Neuron (in vitro differentiated cells): Measurements from ENCODE around the gene GDF2.

Experiments used
- H2AFZ ChIP-seq: one replicate; pipeline ENCODE4 v1.6.1; 2013; ENCODE audit warnings: low read depth, mild to moderate bottlenecking, inconsistent platforms, low read length, moderate library complexity
- H3K27me3 ChIP-seq: one replicate; pipeline ENCODE4 v1.6.1; 2013; ENCODE audit warnings: low read length; ENCODE audit not compliant: insufficient read depth
- H3K36me3 ChIP-seq: one replicate; pipeline ENCODE4 v1.6.1; 2013; ENCODE audit warnings: low read length; ENCODE audit not compliant: insufficient read depth
- H3K4me1 ChIP-seq: one replicate; pipeline ENCODE4 v1.6.1; 2013; ENCODE audit warnings: low read length; ENCODE audit not compliant: insufficient read depth
- H3K4me3 ChIP-seq: 2 replicates; pipeline ENCODE4 v1.5.1; 2013; ENCODE audit warnings: mild to moderate bottlenecking, low read length, moderate library complexity
- H3K9me3 ChIP-seq: one replicate; pipeline ENCODE4 v1.6.1; 2013; ENCODE audit warnings: low read length

GDF2 gene

GRCh38 chr10:47309408-47310089 lies 12.7 kb upstream of the GDF2 start:
- H2AFZ ChIP-seq: no peak overlapping the region
- no peaks in the 10 kb centered on the region for H3K27me3 ChIP-seq
- H3K4me1 ChIP-seq: no peaks in the 10 kb centered on the region
- H3K36me3 ChIP-seq: no peaks in the 10 kb centered on the region
- H3K9me3 ChIP-seq: no peaks in the 10 kb centered on the region
- no peak overlapping the region for H3K4me3 ChIP-seq

DNA sequence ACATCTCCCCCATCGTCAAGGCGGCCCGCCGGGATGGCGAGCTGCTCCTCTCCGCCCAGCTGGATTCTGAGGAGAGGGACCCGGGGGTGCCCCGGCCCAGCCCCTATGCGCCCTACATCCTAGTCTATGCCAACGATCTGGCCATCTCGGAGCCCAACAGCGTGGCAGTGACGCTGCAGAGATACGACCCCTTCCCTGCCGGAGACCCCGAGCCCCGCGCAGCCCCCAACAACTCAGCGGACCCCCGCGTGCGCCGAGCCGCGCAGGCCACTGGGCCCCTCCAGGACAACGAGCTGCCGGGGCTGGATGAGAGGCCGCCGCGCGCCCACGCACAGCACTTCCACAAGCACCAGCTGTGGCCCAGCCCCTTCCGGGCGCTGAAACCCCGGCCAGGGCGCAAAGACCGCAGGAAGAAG lies 12.2 kb upstream of the GDF2 start:
- Histone ChIP-seq H3K27me3 (no peaks in the 10 kb centered on the region), H3K4me3 (no peak overlapping the region), H2AFZ (no peak overlapping the region), H3K4me1 (no peaks in the 10 kb centered on the region), H3K9me3 (no peaks in the 10 kb centered on the region), H3K36me3 (no peaks in the 10 kb centered on the region)

- Histone ChIP-seq H2AFZ (no peak overlapping the region), H3K4me1 (no peaks in the 10 kb centered on the region), H3K27me3 (no peaks in the 10 kb centered on the region), H3K4me3 (no peak overlapping the region), H3K36me3 (no peaks in the 10 kb centered on the region), H3K9me3 (no peaks in the 10 kb centered on the region)
Observed at GRCh38 chr10:47311193-47311931, 10.9 kb upstream of the GDF2 start.

GRCh38 chr10:47311932-47312662 lies 10.2 kb upstream of the GDF2 start:
- H2AFZ ChIP-seq: no peak overlapping the region
- H3K4me1 ChIP-seq: peaks cover 7% of the 10 kb centered on the region
- H3K27me3 ChIP-seq: no peaks in the 10 kb centered on the region
- H3K4me3 ChIP-seq: no peak overlapping the region
- H3K9me3 ChIP-seq: no peaks in the 10 kb centered on the region
- H3K36me3 ChIP-seq: no peaks in the 10 kb centered on the region

DNA sequence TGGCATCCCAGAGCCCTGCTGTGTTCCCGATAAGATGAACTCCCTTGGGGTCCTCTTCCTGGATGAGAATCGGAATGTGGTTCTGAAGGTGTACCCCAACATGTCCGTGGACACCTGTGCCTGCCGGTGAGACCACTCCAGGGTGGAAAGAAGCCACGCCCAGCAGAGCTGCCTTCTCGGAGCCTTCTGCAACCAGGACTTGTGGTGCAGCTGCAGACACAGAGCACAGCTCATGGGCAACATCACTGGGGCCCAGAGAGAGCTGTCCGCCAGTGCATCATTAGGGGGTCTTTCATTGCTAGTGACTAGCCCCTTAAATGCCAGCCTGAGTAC lies 9.6 kb upstream of the GDF2 start:
- Histone ChIP-seq H3K4me1 (peaks cover 8% of the 10 kb centered on the region), H3K27me3 (no peaks in the 10 kb centered on the region), H3K4me3 (no peak overlapping the region), H3K9me3 (no peaks in the 10 kb centered on the region), H3K36me3 (no peaks in the 10 kb centered on the region), H2AFZ (no peak overlapping the region)

- Histone ChIP-seq H3K4me3 (no peak overlapping the region), H3K36me3 (no peaks in the 10 kb centered on the region), H3K9me3 (no peaks in the 10 kb centered on the region), H2AFZ (no peak overlapping the region), H3K4me1 (peaks cover 8% of the 10 kb centered on the region), H3K27me3 (no peaks in the 10 kb centered on the region)
Observed at GRCh38 chr10:47314416-47314970, 7.8 kb upstream of the GDF2 start.

- H3K9me3 ChIP-seq: no peaks in the 10 kb centered on the region
- peaks cover 8% of the 10 kb centered on the region for H3K4me1 ChIP-seq
- H3K27me3 ChIP-seq: no peaks in the 10 kb centered on the region
Observed at GRCh38 chr10:47315421-47315820, 6.8 kb upstream of the GDF2 start.

DNA sequence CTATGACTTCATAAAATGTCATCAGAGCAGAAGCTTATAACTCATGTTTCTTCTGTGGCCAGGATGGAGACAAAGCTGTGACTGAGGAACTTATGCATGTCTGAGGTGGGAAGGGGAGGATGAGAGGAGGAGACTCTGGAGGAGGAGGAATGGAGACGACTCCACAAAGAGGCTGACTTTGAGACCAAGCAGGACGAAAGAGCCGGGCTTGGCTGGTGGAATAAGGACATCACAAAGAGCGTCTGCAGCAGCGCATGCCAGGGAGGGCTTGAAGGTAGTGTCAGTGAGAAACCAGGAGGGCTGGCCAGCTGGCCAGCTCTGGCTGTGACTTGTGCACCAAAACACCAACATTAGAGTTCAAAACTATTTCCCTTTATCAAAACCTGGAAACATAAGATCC lies 6.1 kb upstream of the GDF2 start:
- H3K4me3 ChIP-seq: no peak overlapping the region
- no peak overlapping the region for H2AFZ ChIP-seq

More at GRCh38 chr10:47315421-47315820, 6.8 kb upstream of the GDF2 start:
- Histone ChIP-seq H3K36me3 (no peaks in the 10 kb centered on the region), H2AFZ (no peak overlapping the region), H3K4me3 (no peak overlapping the region)

DNA sequence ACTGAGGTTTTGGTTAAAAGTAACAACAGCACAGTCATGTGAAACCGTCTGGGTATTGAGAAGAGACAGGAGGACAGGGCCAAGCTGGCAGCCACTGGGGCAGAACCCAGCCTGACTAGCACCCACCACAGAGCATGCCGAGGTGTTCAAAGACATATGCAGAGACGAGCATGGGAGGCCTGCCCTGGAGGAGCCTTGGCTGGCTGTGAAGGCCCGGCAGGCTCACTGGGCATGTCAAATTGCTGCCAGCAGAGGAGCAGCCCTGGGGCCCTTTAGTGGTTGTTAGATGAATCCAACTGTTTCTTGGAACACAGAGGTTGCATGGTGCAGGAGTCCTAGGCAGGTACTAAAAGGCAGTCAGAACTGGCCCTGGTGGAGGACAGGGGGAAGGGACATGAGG lies 5.0 kb upstream of the GDF2 start:
- Histone ChIP-seq H3K4me1 (peaks cover 8% of the 10 kb centered on the region), H3K9me3 (no peaks in the 10 kb centered on the region)

More for the DNA sequence above, 6.1 kb upstream of the GDF2 start:
- Histone ChIP-seq H3K36me3 (no peaks in the 10 kb centered on the region), H3K4me1 (peaks cover 8% of the 10 kb centered on the region), H3K9me3 (no peaks in the 10 kb centered on the region), H3K27me3 (no peaks in the 10 kb centered on the region)

GRCh38 chr10:47318706-47319105 lies 3.5 kb upstream of the GDF2 start:
- H2AFZ ChIP-seq: no peak overlapping the region
- no peaks in the 10 kb centered on the region for H3K9me3 ChIP-seq
- peaks cover 8% of the 10 kb centered on the region for H3K4me1 ChIP-seq
- no peaks in the 10 kb centered on the region for H3K27me3 ChIP-seq
- no peaks in the 10 kb centered on the region for H3K36me3 ChIP-seq
- no peak overlapping the region for H3K4me3 ChIP-seq

More for the DNA sequence above, 5.0 kb upstream of the GDF2 start:
- H3K4me3 ChIP-seq: no peak overlapping the region
- no peaks in the 10 kb centered on the region for H3K36me3 ChIP-seq
- no peaks in the 10 kb centered on the region for H3K27me3 ChIP-seq
- H2AFZ ChIP-seq: no peak overlapping the region

DNA sequence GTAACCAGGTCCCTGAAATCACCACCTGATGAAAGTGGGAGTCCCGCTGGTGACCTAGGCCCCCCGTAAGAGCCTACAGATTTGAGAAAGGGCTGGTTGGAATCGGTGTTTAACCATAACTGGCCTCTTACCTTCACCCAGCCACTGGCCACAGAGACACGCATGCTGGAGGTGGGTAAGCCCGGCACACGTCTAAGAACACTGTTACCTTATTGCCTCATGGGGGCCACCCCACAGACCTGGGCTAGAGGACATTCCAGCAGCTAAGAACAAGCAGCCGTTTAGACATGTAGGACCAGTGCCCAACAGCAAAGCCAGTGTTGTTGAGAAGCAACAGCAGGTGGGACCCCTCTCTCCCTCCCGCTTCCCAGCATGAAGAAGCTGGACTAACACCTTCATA lies 2.5 kb upstream of the GDF2 start:
- H3K9me3 ChIP-seq: no peaks in the 10 kb centered on the region
- no peaks in the 10 kb centered on the region for H3K27me3 ChIP-seq
- H3K4me1 ChIP-seq: peaks cover 8% of the 10 kb centered on the region
- H2AFZ ChIP-seq: no peak overlapping the region
- H3K4me3 ChIP-seq: no peak overlapping the region
- no peaks in the 10 kb centered on the region for H3K36me3 ChIP-seq

GRCh38 chr10:47320812-47321211 lies 1.4 kb upstream of the GDF2 start:
- Histone ChIP-seq H3K9me3 (no peaks in the 10 kb centered on the region), H3K36me3 (no peaks in the 10 kb centered on the region), H2AFZ (no peak overlapping the region), H3K4me3 (no peak overlapping the region), H3K4me1 (peaks cover 8% of the 10 kb centered on the region), H3K27me3 (no peaks in the 10 kb centered on the region)
